GM12878 (cell line): Measurements from ENCODE around the gene RARRES1. TPM values are rescaled to one million over a fixed set of nuclear protein-coding genes. Genes with fewer than 3 reads are reported as not detected.

Experiments
- ATAC-seq: fragments of 200-7000 bp; cut with Tn5 transposase; 3 replicates; pipeline ENCODE4 v1.9.1; 2020; ENCODE audit warnings: mild to moderate bottlenecking, moderate library complexity
- BruUV-seq: library from RNA; stranded (reverse); fragments of 400-500 nt; replicated peaks from 2 replicates; lab custom pipeline; 2021; lab: Mats Ljungman, UMichigan
- CTCF ChIA-PET: fragments of 300-600 bp; sonication (Branson Sonifier 250); formaldehyde crosslinking; extraction: SDS; loops from one replicate; lab custom pipeline; 2021; ENCODE audit warnings: inconsistent platforms; lab: Yijun Ruan, JAX
- POLR2A ChIA-PET: fragments of 350-600 bp; formaldehyde crosslinking; extraction: SDS; loops from one replicate; lab custom pipeline; 2021; ENCODE audit warnings: inconsistent platforms; lab: Charles Lee
- RAD21 ChIA-PET: fragments of 300-600 bp; sonication (Branson Sonifier 250); formaldehyde crosslinking; loops from one replicate; lab custom pipeline; 2023; ENCODE audit warnings: antibody characterized with exemption; ENCODE audit not compliant: unreplicated experiment; lab: Charles Lee
- SMC1A ChIA-PET: fragments of 300-600 bp; sonication (Branson Sonifier 250); formaldehyde crosslinking; loops from one replicate; lab custom pipeline; 2023; ENCODE audit not compliant: unreplicated experiment, uncharacterized antibody; lab: Charles Lee
- DNase-seq: peaks from one replicate; pipeline ENCODE4 v3.0.0-alpha.2; 2011; ENCODE audit warnings: low read depth, low spot score
- FAIRE-seq: peaks from 3 replicates; lab custom pipeline; 2011; peaks lifted over from hg19 to GRCh38; lab: Jason Lieb, UNC
- H2AFZ ChIP-seq: 2 replicates; pipeline ENCODE4 v1.6.0; 2011; ENCODE audit warnings: low read depth, low read length, control low read depth; ENCODE audit not compliant: control insufficient read depth
- H3K27ac ChIP-seq: 2 replicates; pipeline ENCODE4 v1.5.1; 2011; ENCODE audit warnings: control low read depth; ENCODE audit not compliant: control insufficient read depth, insufficient read depth
- H3K27me3 ChIP-seq, 2 experiments: replicated peaks in 1 of 2; 2 replicates each; pipeline versions ENCODE4 v1.6.0 to v1.6.1; 2011; ENCODE audit warnings: low read length in 1 of 2; ENCODE audit not compliant: control insufficient read depth in 2 of 2, insufficient read depth in 2 of 2
- H3K36me3 ChIP-seq, 2 experiments: 2 replicates each; pipeline ENCODE4 v1.5.1; 2011; ENCODE audit warnings: low read length in 1 of 2; ENCODE audit not compliant: control insufficient read depth in 2 of 2, insufficient read depth in 2 of 2
- H3K4me1 ChIP-seq: 2 replicates; pipeline ENCODE4 v1.6.1; 2011; ENCODE audit warnings: mild to moderate bottlenecking, low read length, moderate library complexity, mixed read lengths; ENCODE audit not compliant: control insufficient read depth, insufficient read depth
- H3K4me2 ChIP-seq: 2 replicates; pipeline ENCODE4 v1.6.0; 2011; ENCODE audit warnings: control low read depth; ENCODE audit not compliant: control insufficient read depth, insufficient read depth
- H3K4me3 ChIP-seq: fragments of 200-600 bp; sonication (generic); 2 replicates; pipeline ENCODE4 v1.5.1; 2016
- H3K79me2 ChIP-seq: 2 replicates; pipeline ENCODE4 v1.6.0; 2011; ENCODE audit warnings: low read length; ENCODE audit not compliant: control insufficient read depth, insufficient read depth
- H3K9ac ChIP-seq: 2 replicates; pipeline ENCODE4 v1.8.0; 2011; ENCODE audit warnings: low read length, control low read depth, mixed read lengths; ENCODE audit not compliant: control insufficient read depth, insufficient read depth
- H3K9me3 ChIP-seq: replicated peaks from 3 replicates; pipeline ENCODE4 v1.5.1; 2011; ENCODE audit warnings: mild to moderate bottlenecking, low read length; ENCODE audit not compliant: control insufficient read depth, insufficient read depth
- H4K20me1 ChIP-seq: 2 replicates; pipeline ENCODE4 v1.6.0; 2011; ENCODE audit not compliant: control insufficient read depth, insufficient read depth
- ATF2 ChIP-seq: IDR thresholded peaks from 2 replicates; pipeline ENCODE4 v1.6.1; 2012; ENCODE audit warnings: low read length, inconsistent platforms
- BCLAF1 ChIP-seq: fragments of 450-650 bp; IDR thresholded peaks from 2 replicates; pipeline ENCODE4 v1.6.1; 2017; ENCODE audit warnings: antibody characterized with exemption, mild to moderate bottlenecking, moderate library complexity
- IKZF1 ChIP-seq: fragments of 450-650 bp; conservative IDR thresholded peaks from 2 replicates; pipeline ENCODE4 v1.6.1; 2017; ENCODE audit warnings: antibody characterized with exemption, mild to moderate bottlenecking
- JUNB ChIP-seq: IDR thresholded peaks from 2 replicates; pipeline ENCODE4 v1.6.1; 2016; ENCODE audit warnings: antibody characterized with exemption, mild to moderate bottlenecking
- MTA3 ChIP-seq: IDR thresholded peaks from 2 replicates; pipeline ENCODE4 v1.6.1; 2012; ENCODE audit warnings: low read length, inconsistent platforms, borderline replicate concordance
- MXI1 ChIP-seq: fragments of 150-350 bp; IDR thresholded peaks from 2 replicates; pipeline ENCODE4 v1.6.1; 2011; ENCODE audit warnings: low read depth, mild to moderate bottlenecking, inconsistent platforms, low read length, improper control_type of control experiment
- NFXL1 ChIP-seq: fragments of 450-650 bp; IDR thresholded peaks from 2 replicates; pipeline ENCODE4 v1.6.1; 2017; ENCODE audit warnings: antibody characterized with exemption, mild to moderate bottlenecking, borderline replicate concordance
- NR2C1 ChIP-seq: fragments of 450-650 bp; IDR thresholded peaks from 2 replicates; pipeline ENCODE4 v1.6.1; 2017; ENCODE audit warnings: antibody characterized with exemption, mild to moderate bottlenecking, moderate library complexity
- SIN3A ChIP-seq: IDR thresholded peaks from 2 replicates; pipeline ENCODE4 v1.6.1; 2012; ENCODE audit warnings: low read depth, low read length, improper control_type of control experiment
- SMARCA5 ChIP-seq: fragments of 450-650 bp; IDR thresholded peaks from 2 replicates; pipeline ENCODE4 v1.6.1; 2017; ENCODE audit warnings: mild to moderate bottlenecking
- SUPT20H ChIP-seq: IDR thresholded peaks from 2 replicates; pipeline ENCODE4 v1.6.1; 2011; ENCODE audit warnings: low read depth, mild to moderate bottlenecking, low read length, moderate library complexity, borderline replicate concordance; ENCODE audit not compliant: control insufficient read depth
- WRNIP1 ChIP-seq: IDR thresholded peaks from 2 replicates; pipeline ENCODE4 v1.6.1; 2011; ENCODE audit warnings: low read depth, low read length, improper control_type of control experiment, borderline replicate concordance
- YBX1 ChIP-seq: fragments of 450-650 bp; IDR thresholded peaks from 2 replicates; pipeline ENCODE4 v1.6.1; 2016; ENCODE audit warnings: antibody characterized with exemption
- ZBTB4 ChIP-seq: fragments of 450-650 bp; formaldehyde crosslinking; IDR thresholded peaks from 2 replicates; pipeline ENCODE4 v1.4.0; 2022; ENCODE audit warnings: mild to moderate bottlenecking, moderate library complexity
- WGBS: methylation state at CpG from one replicate; pipeline ENCODE4 v1.1.6; 2016; ENCODE audit warnings: low lambda C conversion rate; ENCODE audit not compliant: insufficient replicate concordance, insufficient coverage; ENCODE audit errors: missing lambda C conversion rate; 5-methylcytosine and 5-hydroxymethylcytosine counted together
- in situ Hi-C: fragments of 300-500 bp; cut with MboI; formaldehyde crosslinking; loops from 9 replicates; pipeline ENCODE4 v1.14.3; 2018; ENCODE audit warnings: mixed read lengths
- intact Hi-C: fragments of 100-400 bp; cut with micrococcal nuclease; formaldehyde crosslinking; loops from one replicate; pipeline ENCODE4 v1.14.2; 2022; ENCODE audit not compliant: unreplicated experiment
- polyA plus RNA-seq, 11 experiments: library from polyadenylated mRNA; depleted of rRNA in 4 of 11; unstranded in 6 of 11; stranded (reverse) in 5 of 11; fragments of >200 nt; fragmentation: Nextera tagmentation in 4 of 11; fragmentation: Illumina TruSeq in 1 of 11; extraction: Ambion mirVana in 4 of 11; extraction: Trizol in 1 of 11; gene quantifications; 1 replicate in 1 of 11; 2 replicates in 10 of 11; pipeline versions ENCODE4 v1.2.1 to v1.2.3, GENCODE V29; 2011 to 2016; ENCODE audit warnings: inconsistent platforms in 2 of 11, missing spikeins in 2 of 11, low read depth in 1 of 11
- total RNA-seq, 4 experiments: library from RNA; depleted of rRNA in 3 of 4; stranded (reverse); fragments of >200 nt in 3 of 4; fragmentation: Illumina TruSeq in 1 of 4; extraction: Trizol in 1 of 4; gene quantifications; 2 replicates each; pipeline versions ENCODE4 v1.2.1 to v1.2.3, GENCODE V29; 2013 to 2021

RARRES1 gene
- total and polyA plus RNA-seq, 10 of the 15 experiments (the other 5 are each of a cell fraction or from before 2014, with no cell fraction given): 0.02 to 0.83 (median 0.63) TPM; not detected in 7

- intact Hi-C loops: no loop called here
- TF ChIP-seq IKZF1 (no peak), WRNIP1 (no peak), BCLAF1 (no peak), MXI1 (no peak), YBX1 (no peak), NR2C1 (no peak), MTA3 (no peak), SIN3A (no peak), ATF2 (no peak), ZBTB4 (CRISPR knock-in tag) (no peak), SMARCA5 (no peak), SUPT20H (no peak), JUNB (no peak), NFXL1 (no peak)
- 93% methylated on average over 3 of the region's 3 CpGs for WGBS
- no peaks in the 10 kb centered on the region for H3K9me3 ChIP-seq
- no peaks in the 10 kb centered on the region for H3K4me1 ChIP-seq
- DNase-seq (no peak), ATAC-seq (no peak), FAIRE-seq (no peak)
- peaks cover 2% of the 10 kb centered on the region for H3K79me2 ChIP-seq
- H2AFZ ChIP-seq: no peak overlapping the region
- ChIA-PET SMC1A (interaction anchor here (1.3 kb wide), 1 partner anchor 9 kb away, joined by 5 read pairs; no protein-coding TSS in a partner anchor), POLR2A (no interaction called here), RAD21 (no interaction called here), CTCF (interaction anchor here (1.0 to 1.5 kb wide), 8 partner anchors 8 to 139 kb away, joined by 3 to 6 read pairs (median 3); partner anchors contain the start of gene GFM1)
- H3K36me3 ChIP-seq: peaks cover 2 to 23% of the 10 kb centered on the region in 2 experiments
- H3K27ac ChIP-seq: no peak overlapping the region
- H3K4me3 ChIP-seq: no peak overlapping the region
- no TSS peak for BruUV-seq
- H3K4me2 ChIP-seq: no peak overlapping the region
- no peak overlapping the region for H3K9ac ChIP-seq
- in situ Hi-C loops: no loop called here
- no peaks in the 10 kb centered on the region for H3K27me3 ChIP-seq
- H4K20me1 ChIP-seq: no peaks in the 10 kb centered on the region
Measured at GRCh38 chr3:158652463-158652862, 79.8 kb downstream of the RARRES1 start.
